GM21447 (cell line): ENCODE results near the gene FAM78B.

Experiments used
- ATAC-seq: cut with Tn5 transposase; IDR thresholded peaks from one replicate; pipeline ENCODE4 v1.9.1; 2021; ENCODE audit not compliant: unreplicated experiment

The FAM78B gene

GRCh38 chr1:166080277-166080966, 86.4 kb downstream of the FAM78B start:
- no peak for ATAC-seq

GRCh38 chr1:166079276-166079675, 87.5 kb downstream of the FAM78B start:
- no peak for ATAC-seq

GRCh38 chr1:166073489-166073888, 93.3 kb downstream of the FAM78B start:
- ATAC-seq: no peak

- no peak for ATAC-seq
These were observed 97.4 kb downstream of the FAM78B start for GRCh38 chr1:166069390-166069789.

GRCh38 chr1:166066107-166066506, 100.7 kb downstream of the FAM78B start:
- ATAC-seq: no peak

- ATAC-seq: no peak
These were observed 101.8 kb downstream of the FAM78B start for GRCh38 chr1:166064951-166065350.

- no peak for ATAC-seq
These were observed 102.4 kb downstream of the FAM78B start for GRCh38 chr1:166064313-166064926.

- ATAC-seq: no peak
These were observed 103.1 kb downstream of the FAM78B start for GRCh38 chr1:166063701-166064100.

- no peak for ATAC-seq
These were observed 104.3 kb downstream of the FAM78B start for GRCh38 chr1:166062421-166063070.

GRCh38 chr1:166057650-166058049, 109.2 kb downstream of the FAM78B start:
- no peak for ATAC-seq

GRCh38 chr1:166053395-166053794, 113.4 kb downstream of the FAM78B start:
- no peak for ATAC-seq

- no peak for ATAC-seq
These were observed 126.4 kb downstream of the FAM78B start for GRCh38 chr1:166040202-166040997.

- ATAC-seq: no peak
These were observed 127.2 kb downstream of the FAM78B start for GRCh38 chr1:166039436-166040201.

GRCh38 chr1:166036092-166036491, 130.7 kb downstream of the FAM78B start:
- no peak for ATAC-seq

GRCh38 chr1:166032572-166033371, 134.0 kb downstream of the FAM78B start:
- ATAC-seq: no peak

- no peak for ATAC-seq
These were observed 134.7 kb downstream of the FAM78B start for GRCh38 chr1:166031932-166032571.

- no peak for ATAC-seq
These were observed 137.4 kb downstream of the FAM78B start for GRCh38 chr1:166029196-166029945.

GRCh38 chr1:166026555-166026954, 140.2 kb downstream of the FAM78B start:
- no peak for ATAC-seq

- ATAC-seq: no peak
These were observed 140.7 kb downstream of the FAM78B start for GRCh38 chr1:166026143-166026542.
